Stimulated activated CD8-positive, alpha-beta memory T cell treated with anti-CD3 and anti-CD28 coated beads, Interleukin-15, amount 100 ng/mL, for 4 hours (primary cell): ENCODE data around the gene PDAP1.
"Not testable (repeated sequence)": the region's sequence is repeated elsewhere in the genome, so short reads cannot be mapped to it uniquely, and the experiment has no call there.

Experiments used
- DNase-seq, 2 donors: peaks; one replicate each; pipeline ENCODE4 v3.0.0-alpha.2; 2020; ENCODE audit warnings: low read depth in 2 of 2

Gene PDAP1

DNA sequence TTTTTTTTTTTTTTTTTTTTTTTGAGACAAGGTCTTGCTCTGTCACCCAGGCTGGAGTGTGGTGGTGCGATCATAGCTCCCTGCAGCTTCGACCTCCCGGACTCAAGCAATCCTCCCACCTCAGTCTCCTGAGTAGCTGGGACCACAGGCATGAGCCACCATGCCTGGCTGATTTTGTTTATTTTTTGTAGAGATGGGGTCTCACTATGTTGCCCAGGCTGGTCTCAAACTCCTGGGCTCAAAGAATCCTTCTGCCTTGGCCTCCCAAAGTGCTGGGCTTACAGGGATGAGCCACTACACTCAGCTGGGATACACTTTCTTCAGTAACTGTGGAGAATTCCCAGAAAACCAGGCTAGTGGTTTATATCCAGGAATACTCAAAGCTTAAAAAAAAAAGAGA is 57.8 kb downstream of the PDAP1 start:
- not testable (repeated sequence) for DNase-seq
